IPS-NIHi7 (cell line): Measurements from ENCODE around the gene FOXP2.
"Not testable (repeated sequence)": the region's sequence is repeated elsewhere in the genome, so short reads cannot be mapped to it uniquely, and the experiment has no call there.

Experiments
- DNase-seq: peaks from one replicate; pipeline ENCODE4 v3.0.0; 2012; ENCODE audit warnings: mixed read lengths; ENCODE audit errors: extremely low spot score

The FOXP2 gene

DNA sequence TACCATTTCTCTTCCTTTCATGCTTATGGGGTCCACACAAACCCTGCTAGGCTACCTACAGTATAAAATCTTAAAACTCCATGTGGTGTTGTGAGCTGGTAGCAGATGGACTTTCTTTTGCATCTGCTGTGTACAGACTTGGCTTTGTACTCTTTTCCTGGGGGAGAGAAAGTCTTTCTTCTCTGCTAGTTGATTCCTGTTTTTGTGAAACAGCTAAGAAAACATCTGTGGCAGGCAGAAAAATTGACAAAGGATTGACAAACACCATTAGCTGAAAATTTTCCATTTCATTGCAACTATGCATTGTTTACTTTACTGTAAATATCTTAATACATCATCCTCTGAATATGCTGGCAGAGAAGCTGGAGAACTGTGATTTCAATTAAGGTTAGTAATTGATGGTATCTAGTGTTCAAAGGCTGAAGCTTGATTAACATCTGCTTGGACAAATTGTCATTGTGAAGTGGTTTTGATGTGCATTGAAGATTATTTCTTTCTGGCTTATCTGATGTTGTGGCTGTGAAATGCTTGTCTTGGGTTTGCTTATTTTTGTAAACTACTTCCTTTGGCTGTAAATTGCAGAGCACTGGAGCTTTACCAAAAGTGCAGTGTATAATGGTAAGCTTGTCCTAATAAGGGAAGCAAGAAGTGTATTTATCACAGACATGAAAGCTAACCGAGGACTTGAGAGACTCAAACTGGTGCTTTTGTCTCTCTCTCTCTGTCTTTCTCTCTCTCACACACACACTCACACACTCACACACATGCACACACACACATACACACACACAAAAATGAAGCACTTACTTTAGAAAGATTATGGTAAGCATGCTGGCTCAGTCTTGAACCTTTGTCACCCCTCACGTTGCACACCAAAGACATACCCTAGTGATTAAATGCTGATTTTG, at the start of gene FOXP2:
Gene FOXP2 (plus strand): TSS at position 660 of the 908 bp plus-strand sequence. CDS start 11,697 bp downstream, outside the sequence.
- DNase-seq: no peak

DNA sequence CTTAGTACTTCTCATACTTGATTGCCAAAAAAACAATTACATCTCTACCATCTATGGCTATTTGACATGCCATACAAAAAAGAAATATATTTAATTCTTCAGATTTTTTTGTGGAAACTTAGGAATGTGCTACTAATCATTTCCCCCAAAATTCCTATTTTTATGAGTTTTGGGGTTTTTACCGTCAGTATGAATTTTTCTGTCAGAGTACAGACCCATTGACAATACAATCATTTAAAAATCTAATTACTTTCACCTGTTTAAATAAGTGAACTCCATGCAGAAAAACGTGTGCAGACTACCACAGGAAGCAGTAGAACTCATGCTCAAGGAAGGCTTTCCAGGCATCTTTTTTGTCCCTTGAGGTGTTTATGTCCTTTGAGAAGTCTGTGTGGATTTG, 48.8 kb upstream of the FOXP2 start:
- no peak for DNase-seq

GRCh38 chr7:114368492-114368891, 46.1 kb upstream of the FOXP2 start:
- no peak for DNase-seq

- no peak for DNase-seq
Observed at GRCh38 chr7:114369294-114369693, 45.3 kb upstream of the FOXP2 start.

GRCh38 chr7:114372619-114373018, 42.0 kb upstream of the FOXP2 start:
- DNase-seq: no peak

GRCh38 chr7:114375907-114376306, 38.7 kb upstream of the FOXP2 start:
- DNase-seq: no peak

- DNase-seq: not testable (repeated sequence)
Observed at GRCh38 chr7:114383946-114384345, 30.7 kb upstream of the FOXP2 start.

DNA sequence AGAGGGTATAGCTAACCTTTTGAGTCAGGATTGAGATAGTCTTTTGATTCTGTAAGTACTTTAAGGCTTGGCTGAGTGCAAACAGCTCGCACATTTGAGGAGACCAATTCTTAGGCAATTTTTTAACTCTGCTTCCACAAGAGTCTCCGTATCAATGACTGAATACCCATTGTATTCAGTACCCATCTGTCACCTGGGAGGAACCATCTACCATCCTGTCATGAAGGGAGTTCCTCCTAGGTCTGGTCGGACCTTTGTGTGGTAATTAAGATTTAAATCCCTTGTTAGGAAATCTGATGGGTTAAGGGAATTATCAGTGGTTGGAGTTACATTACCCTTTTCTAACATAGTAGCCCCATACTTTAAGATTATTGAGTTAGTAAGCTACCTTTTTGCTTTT, 30.3 kb upstream of the FOXP2 start:
- DNase-seq: not testable (repeated sequence)

DNA sequence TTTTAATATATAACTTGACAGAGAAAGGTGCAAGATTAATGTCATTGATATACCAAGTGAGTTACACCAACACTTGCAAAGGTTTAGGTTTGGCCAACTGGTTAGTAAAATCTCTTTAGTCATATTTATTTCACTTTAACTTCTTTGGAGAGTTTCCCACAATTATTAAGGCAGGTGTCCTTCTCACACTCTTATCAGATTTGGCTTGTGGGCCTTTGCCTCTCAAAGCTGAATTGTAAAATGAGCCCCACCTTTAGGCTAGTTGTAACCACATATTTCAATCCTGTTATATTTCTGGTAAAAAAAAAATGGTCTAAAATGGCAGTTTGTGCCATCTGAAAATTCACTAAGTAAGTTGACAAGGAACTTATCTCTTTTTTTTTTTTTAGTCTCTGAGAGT, 26.6 kb upstream of the FOXP2 start:
- DNase-seq: no peak

DNA sequence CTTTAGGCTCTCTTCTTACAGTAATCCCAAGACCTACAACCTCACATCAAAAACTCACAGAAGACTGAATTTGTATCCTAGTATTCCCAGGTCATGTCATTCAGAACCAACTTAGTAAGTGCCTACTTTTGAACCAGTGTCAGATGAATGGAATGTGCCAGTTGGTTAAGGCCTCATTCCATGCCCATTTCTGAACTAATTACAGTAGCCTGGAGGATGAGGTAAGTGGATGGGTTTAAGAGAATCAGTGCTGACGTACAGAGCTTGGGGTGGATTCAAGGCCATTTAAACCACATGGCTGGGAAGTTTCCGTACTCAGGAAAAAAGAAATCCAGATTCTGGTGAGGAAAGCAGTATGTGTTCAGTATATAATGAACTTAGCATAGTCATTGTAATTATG, 21.9 kb upstream of the FOXP2 start:
- DNase-seq: no peak

- DNase-seq: no peak
Observed at GRCh38 chr7:114402876-114403635, 11.6 kb upstream of the FOXP2 start.

GRCh38 chr7:114405427-114405826, 9.2 kb upstream of the FOXP2 start:
- DNase-seq: no peak

DNA sequence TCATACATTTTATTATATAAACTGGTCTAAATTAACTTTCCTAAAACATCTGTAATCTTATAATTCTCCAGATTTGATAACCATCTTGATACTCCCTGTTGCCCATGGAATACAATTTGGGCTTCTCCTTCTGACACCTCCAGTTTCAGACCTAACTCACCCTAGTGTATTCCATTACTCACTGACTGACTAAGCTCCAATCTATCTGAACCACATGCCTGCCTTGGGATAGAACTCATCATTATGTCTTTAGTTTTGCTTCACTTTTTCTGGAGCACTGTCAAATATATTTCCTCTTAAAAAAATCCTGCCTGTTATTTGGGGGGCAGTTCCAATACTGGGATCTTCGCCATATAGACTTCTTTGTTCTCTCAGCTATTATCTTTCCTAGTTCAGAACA, 4.9 kb upstream of the FOXP2 start:
- DNase-seq: no peak

DNA sequence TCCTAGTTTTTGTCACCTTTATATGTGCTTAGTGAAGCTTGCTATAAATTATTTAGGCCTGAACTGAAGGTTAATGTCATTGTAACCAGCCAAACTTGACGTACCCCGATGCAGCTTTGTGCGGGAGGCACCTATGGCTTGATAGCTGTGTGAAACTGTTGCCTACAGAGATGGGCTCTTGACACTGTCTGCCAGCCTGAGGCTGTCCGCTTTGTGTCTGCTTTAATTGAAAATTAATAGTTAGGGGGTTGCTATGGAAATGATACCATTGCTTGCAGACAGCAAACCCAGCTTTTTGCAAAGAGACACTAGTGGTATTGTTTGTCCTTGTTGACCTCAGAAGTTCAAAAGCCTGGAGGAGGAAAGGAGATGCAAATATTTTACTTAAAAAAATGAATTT, 2.1 kb upstream of the FOXP2 start:
- no peak for DNase-seq

DNA sequence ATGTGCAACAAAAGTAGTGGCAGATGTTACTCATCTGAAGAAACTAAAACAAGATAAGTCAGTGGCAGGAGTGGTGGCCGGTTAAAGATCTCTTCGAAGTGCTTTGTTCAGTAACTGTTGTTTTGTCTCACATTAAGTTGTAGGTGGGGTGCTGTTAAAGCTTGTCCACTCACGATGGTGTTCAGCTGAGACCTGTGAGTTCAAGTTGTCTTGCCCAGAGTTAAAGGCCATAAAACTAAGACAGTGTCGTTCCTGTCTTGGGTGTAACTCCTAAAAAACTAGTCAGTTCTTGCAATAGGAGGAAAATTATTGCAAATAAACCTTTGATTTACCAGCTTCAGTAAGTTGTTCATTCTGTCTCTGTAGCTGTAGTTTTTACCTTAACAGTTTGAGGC, 857 bp upstream of the FOXP2 start:
- DNase-seq: no peak

DNA sequence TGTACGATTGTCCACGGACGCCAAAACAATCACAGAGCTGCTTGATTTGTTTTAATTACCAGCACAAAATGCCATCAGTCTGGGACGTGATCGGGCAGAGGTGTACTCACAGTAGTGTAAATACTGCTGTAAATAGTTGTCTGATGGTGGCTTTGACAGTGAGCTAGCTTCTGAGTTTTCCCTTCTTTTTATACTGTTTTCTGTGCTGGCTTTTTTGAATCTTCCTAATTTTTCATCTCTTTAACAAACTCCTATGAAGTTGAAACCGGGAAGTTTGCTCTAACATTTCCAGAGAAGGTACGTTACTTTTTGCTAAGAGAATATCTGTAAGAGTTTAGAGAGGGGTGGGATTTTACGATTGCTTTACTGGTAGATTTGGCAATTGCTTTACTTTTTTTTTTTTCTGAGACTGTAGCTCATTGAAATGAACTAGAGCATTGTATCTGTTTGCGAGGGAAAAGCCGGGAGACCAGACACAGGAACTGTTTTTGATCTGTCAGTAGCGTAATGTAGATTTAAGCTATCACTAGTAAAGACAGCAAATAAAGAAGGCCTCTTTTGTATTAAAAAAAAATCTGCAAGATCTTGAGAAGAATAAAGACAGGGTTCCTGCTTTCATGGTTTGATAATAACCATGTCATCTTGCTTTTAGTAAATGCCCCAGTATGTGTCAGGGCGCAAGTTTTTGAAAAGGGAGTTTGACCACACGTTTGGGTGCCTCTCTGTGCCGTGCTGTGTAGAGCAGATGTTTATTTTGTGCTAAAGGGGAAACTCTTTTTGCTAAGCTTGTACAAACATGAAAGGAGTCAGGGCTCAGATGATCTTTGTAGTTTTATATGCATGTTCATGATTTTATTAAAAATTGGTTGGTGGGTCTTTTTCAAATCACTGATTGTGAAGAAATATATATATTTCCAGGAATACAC, 712 bp downstream of the FOXP2 start:
- DNase-seq: no peak

GRCh38 chr7:114416129-114416990, 1.7 kb downstream of the FOXP2 start:
- DNase-seq: no peak

GRCh38 chr7:114417290-114417689, 2.7 kb downstream of the FOXP2 start:
- no peak for DNase-seq

DNA sequence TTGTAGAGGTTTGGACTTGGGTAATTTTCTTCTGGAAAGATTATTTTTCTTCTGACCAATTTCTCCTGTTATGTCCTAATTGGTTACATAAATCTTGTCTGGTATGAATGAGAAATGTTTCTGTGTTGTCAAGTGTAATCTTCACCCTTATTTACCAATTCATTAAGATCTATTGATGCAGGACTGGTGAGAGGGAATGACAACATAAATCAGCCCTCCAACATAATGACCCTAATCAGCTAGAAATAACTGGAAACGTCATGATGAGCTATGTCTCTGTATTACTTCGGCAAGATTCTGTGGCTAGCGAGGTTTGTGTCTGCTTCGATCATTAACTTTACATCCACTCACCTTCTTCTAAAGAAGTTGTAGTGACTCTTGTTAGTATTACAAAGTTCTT, 3.5 kb downstream of the FOXP2 start:
- DNase-seq: no peak

DNA sequence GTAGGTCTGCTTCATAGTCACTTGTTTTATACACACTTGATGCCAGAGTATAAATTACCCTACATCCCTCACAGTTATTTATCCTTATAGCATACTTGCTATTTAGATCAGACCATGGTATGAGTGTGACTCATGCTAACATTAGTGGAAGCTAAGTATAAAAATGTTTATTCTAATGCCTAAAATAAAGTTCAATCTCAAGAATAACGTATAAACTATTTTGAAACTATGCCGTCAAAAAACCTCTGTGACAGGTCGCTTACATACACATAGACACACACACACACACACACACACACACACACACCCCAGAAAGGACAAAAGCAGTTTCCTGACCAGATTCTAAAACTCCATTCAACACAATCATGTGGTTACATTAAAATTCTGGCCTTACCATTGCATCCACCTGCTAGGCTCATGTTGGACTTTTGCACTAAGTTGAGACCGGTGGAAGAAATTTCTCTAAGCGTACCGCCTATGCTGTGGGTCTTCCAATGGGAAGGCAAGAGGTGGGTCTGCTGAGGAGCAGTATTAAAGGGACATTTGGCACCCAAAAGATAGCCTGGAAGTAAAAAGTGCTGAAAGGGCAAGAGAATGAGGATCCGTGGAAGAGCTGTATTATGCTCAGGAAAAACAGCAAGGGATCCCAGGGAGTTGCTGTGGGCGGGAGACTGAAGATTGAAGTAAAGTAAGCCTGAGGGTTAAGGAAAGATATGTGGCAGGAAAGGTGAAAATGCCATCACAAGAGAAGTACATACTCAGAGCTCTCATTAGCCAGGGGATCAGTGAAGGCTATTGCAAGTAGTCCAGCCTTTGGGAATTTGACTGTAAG, 5.0 kb downstream of the FOXP2 start:
- DNase-seq: no peak
